NB4 (cell line): Measurements from ENCODE around the gene TCF3.

Experiments
- TF ChIP-seq, protein P1 (sequence below): IDR thresholded peaks from 2 replicates; pipeline ENCODE4 v1.6.1; 2011; ENCODE audit warnings: low read depth, low read length
- TF ChIP-seq, protein P2 (sequence below): IDR thresholded peaks from one replicate; pipeline ENCODE4 v1.5.1; 2012; ENCODE audit warnings: low read depth, low read length

DNA sequence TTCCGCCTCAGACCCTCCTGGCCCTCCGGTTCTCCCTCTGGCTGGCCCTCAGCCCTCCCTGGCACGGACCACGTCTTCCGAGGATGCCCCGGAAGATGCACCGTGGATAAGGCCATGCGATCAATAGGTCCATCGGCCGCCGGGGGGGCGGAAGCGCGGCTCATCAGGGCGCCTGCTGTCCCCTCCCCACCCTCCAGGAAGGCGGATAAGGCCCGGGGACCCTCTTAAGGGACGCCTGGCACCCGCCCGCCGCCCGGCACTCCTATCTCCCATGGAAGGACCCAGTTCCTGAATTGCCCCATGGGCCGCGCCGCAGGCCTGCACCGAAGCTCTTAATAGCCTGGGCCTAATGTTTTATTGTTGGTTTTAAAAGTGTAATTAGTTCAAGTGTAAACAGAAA lies 46.2 kb upstream of the TCF3 start:
- TF ChIP-seq, protein P1, sequence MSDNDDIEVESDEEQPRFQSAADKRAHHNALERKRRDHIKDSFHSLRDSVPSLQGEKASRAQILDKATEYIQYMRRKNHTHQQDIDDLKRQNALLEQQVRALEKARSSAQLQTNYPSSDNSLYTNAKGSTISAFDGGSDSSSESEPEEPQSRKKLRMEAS, result no peak
- TF ChIP-seq, protein P2, sequence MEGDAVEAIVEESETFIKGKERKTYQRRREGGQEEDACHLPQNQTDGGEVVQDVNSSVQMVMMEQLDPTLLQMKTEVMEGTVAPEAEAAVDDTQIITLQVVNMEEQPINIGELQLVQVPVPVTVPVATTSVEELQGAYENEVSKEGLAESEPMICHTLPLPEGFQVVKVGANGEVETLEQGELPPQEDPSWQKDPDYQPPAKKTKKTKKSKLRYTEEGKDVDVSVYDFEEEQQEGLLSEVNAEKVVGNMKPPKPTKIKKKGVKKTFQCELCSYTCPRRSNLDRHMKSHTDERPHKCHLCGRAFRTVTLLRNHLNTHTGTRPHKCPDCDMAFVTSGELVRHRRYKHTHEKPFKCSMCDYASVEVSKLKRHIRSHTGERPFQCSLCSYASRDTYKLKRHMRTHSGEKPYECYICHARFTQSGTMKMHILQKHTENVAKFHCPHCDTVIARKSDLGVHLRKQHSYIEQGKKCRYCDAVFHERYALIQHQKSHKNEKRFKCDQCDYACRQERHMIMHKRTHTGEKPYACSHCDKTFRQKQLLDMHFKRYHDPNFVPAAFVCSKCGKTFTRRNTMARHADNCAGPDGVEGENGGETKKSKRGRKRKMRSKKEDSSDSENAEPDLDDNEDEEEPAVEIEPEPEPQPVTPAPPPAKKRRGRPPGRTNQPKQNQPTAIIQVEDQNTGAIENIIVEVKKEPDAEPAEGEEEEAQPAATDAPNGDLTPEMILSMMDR, result no peak
